Activated T-cell treated with anti-CD3 and anti-CD28 coated beads, Interleukin-2, amount 50 U/mL, for 72 hours (primary cell): Measurements from ENCODE around the gene DNMT3B. TPM values are rescaled to one million over a fixed set of nuclear protein-coding genes. Genes with fewer than 3 reads are reported as not detected.
"Not testable (repeated sequence)": the region's sequence is repeated elsewhere in the genome, so short reads cannot be mapped to it uniquely, and the experiment has no call there.

ENCODE experiments used
- ATAC-seq, 2 donors: fragments of 150-1000 bp; cut with Tn5 transposase; replicated peaks in 1 of 2; 2 replicates each; pipeline ENCODE4 v1.10.0; 2021; ENCODE audit warnings: moderate library complexity in 2 of 2, mild to moderate bottlenecking in 1 of 2
- DNase-seq, 2 donors: peaks; one replicate each; pipeline ENCODE4 v3.0.0; 2021 to 2022; ENCODE audit warnings: mixed read lengths in 1 of 2
- H3K27ac Mint-ChIP-seq: one replicate; pipeline ENCODE4 v1.8.0; 2022; ENCODE audit warnings: mild to moderate bottlenecking, moderate library complexity, mixed read lengths
- H3K27me3 Mint-ChIP-seq: one replicate; pipeline ENCODE4 v1.8.0; 2022; ENCODE audit warnings: low read depth, mixed read lengths
- H3K36me3 Mint-ChIP-seq, 2 donors: one replicate each; pipeline ENCODE4 v1.8.0; 2022; ENCODE audit warnings: mixed read lengths in 2 of 2, mild to moderate bottlenecking in 1 of 2; ENCODE audit not compliant: insufficient read depth in 2 of 2
- H3K4me1 Mint-ChIP-seq: one replicate; pipeline ENCODE4 v1.8.0; 2022; ENCODE audit warnings: low read depth, mixed read lengths
- H3K4me3 Mint-ChIP-seq, 2 donors: one replicate each; pipeline ENCODE4 v1.8.0; 2022; ENCODE audit warnings: mild to moderate bottlenecking in 2 of 2, mixed read lengths in 2 of 2, moderate library complexity in 2 of 2
- H3K9me3 Mint-ChIP-seq, 2 donors: one replicate each; pipeline ENCODE4 v1.8.0; 2022; ENCODE audit warnings: mixed read lengths in 2 of 2
- total RNA-seq, 2 donors: library from RNA; stranded (reverse); gene quantifications; one replicate each; pipeline ENCODE4 v1.2.3, GENCODE V29; 2022

DNMT3B gene
- total RNA-seq, 2 donors from 2014 or later: 2.6 to 3.2 TPM

- H3K36me3 Mint-ChIP-seq: no peaks in the 10 kb centered on the region
Measured at GRCh38 chr20:32789896-32790750, 27.9 kb downstream of the DNMT3B start.

GRCh38 chr20:32790751-32791057 is 28.5 kb downstream of the DNMT3B start:
- H3K27ac Mint-ChIP-seq: no peak overlapping the region
- DNase-seq (no peak), ATAC-seq (no peak)
- no peaks in the 10 kb centered on the region for H3K27me3 Mint-ChIP-seq
- H3K4me3 Mint-ChIP-seq: no peak overlapping the region
- H3K36me3 Mint-ChIP-seq: no peaks in the 10 kb centered on the region
- no peaks in the 10 kb centered on the region for H3K9me3 Mint-ChIP-seq
- H3K4me1 Mint-ChIP-seq: peaks cover 31% of the 10 kb centered on the region

More at GRCh38 chr20:32789896-32790750, 27.9 kb downstream of the DNMT3B start:
- H3K4me1 Mint-ChIP-seq: peaks cover 31% of the 10 kb centered on the region
- no peak overlapping the region for H3K27ac Mint-ChIP-seq
- no peak overlapping the region for H3K4me3 Mint-ChIP-seq
- no peaks in the 10 kb centered on the region for H3K27me3 Mint-ChIP-seq
- ATAC-seq (peak; percentile 70 to 77), DNase-seq (peak; percentile 74 to 76)
- no peaks in the 10 kb centered on the region for H3K9me3 Mint-ChIP-seq

GRCh38 chr20:32792316-32792715 is 30.1 kb downstream of the DNMT3B start:
- no peaks in the 10 kb centered on the region for H3K36me3 Mint-ChIP-seq
- DNase-seq: peak; percentile 39 to 41
- no peak overlapping the region for H3K27ac Mint-ChIP-seq
- no peak overlapping the region for H3K4me3 Mint-ChIP-seq
- H3K4me1 Mint-ChIP-seq: peaks cover 43% of the 10 kb centered on the region
- ATAC-seq: peak; percentile 71 to 76
- no peaks in the 10 kb centered on the region for H3K27me3 Mint-ChIP-seq
- H3K9me3 Mint-ChIP-seq: no peaks in the 10 kb centered on the region

GRCh38 chr20:32792731-32793458 is 30.7 kb downstream of the DNMT3B start:
- DNase-seq (no peak), ATAC-seq (no peak)
- H3K36me3 Mint-ChIP-seq: no peaks in the 10 kb centered on the region
- peak overlapping the region in 1 of 2 donors; percentile 11 for H3K4me3 Mint-ChIP-seq
- peak overlapping the region; percentile 40 for H3K27ac Mint-ChIP-seq
- H3K4me1 Mint-ChIP-seq: peaks cover 43% of the 10 kb centered on the region
- H3K27me3 Mint-ChIP-seq: no peaks in the 10 kb centered on the region
- no peaks in the 10 kb centered on the region for H3K9me3 Mint-ChIP-seq

- DNase-seq (no peak), ATAC-seq (no peak)
- Mint-ChIP-seq H3K27me3 (no peaks in the 10 kb centered on the region), H3K27ac (no peak overlapping the region), H3K4me1 (peaks cover 42% of the 10 kb centered on the region), H3K9me3 (no peaks in the 10 kb centered on the region), H3K4me3 (no peak overlapping the region), H3K36me3 (no peaks in the 10 kb centered on the region)
Measured at GRCh38 chr20:32796383-32796948, 34.3 kb downstream of the DNMT3B start.

GRCh38 chr20:32796981-32797451 is 34.8 kb downstream of the DNMT3B start:
- peaks cover 37% of the 10 kb centered on the region for H3K4me1 Mint-ChIP-seq
- DNase-seq: no peak
- H3K27me3 Mint-ChIP-seq: no peaks in the 10 kb centered on the region
- no peaks in the 10 kb centered on the region for H3K36me3 Mint-ChIP-seq
- no peak for ATAC-seq
- no peaks in the 10 kb centered on the region for H3K9me3 Mint-ChIP-seq
- H3K4me3 Mint-ChIP-seq: no peak overlapping the region
- H3K27ac Mint-ChIP-seq: no peak overlapping the region

- H3K4me3 Mint-ChIP-seq, DNase-seq, H3K36me3 Mint-ChIP-seq, H3K27ac Mint-ChIP-seq, H3K9me3 Mint-ChIP-seq, H3K27me3 Mint-ChIP-seq, ATAC-seq: not testable (repeated sequence)
- peaks cover 31% of the 10 kb centered on the region for H3K4me1 Mint-ChIP-seq
Measured at GRCh38 chr20:32797571-32797970, 35.4 kb downstream of the DNMT3B start.

- ATAC-seq (no peak), DNase-seq (no peak)
- H3K36me3 Mint-ChIP-seq: no peaks in the 10 kb centered on the region
- H3K27me3 Mint-ChIP-seq: no peaks in the 10 kb centered on the region
- no peak overlapping the region for H3K27ac Mint-ChIP-seq
- no peak overlapping the region for H3K4me3 Mint-ChIP-seq
- H3K4me1 Mint-ChIP-seq: peaks cover 24% of the 10 kb centered on the region
- no peaks in the 10 kb centered on the region for H3K9me3 Mint-ChIP-seq
Measured at GRCh38 chr20:32798046-32798981, 36.1 kb downstream of the DNMT3B start.

GRCh38 chr20:32803092-32803491 is 40.9 kb downstream of the DNMT3B start:
- no peaks in the 10 kb centered on the region for H3K4me1 Mint-ChIP-seq
- no peaks in the 10 kb centered on the region for H3K27me3 Mint-ChIP-seq
- ATAC-seq: no peak
- DNase-seq: no peak
- no peaks in the 10 kb centered on the region for H3K36me3 Mint-ChIP-seq
- no peaks in the 10 kb centered on the region for H3K9me3 Mint-ChIP-seq
- no peak overlapping the region for H3K4me3 Mint-ChIP-seq
- no peak overlapping the region for H3K27ac Mint-ChIP-seq

GRCh38 chr20:32804022-32804715 is 42.0 kb downstream of the DNMT3B start:
- no peaks in the 10 kb centered on the region for H3K36me3 Mint-ChIP-seq
- ATAC-seq (no peak), DNase-seq (no peak)
- no peaks in the 10 kb centered on the region for H3K27me3 Mint-ChIP-seq
- no peak overlapping the region for H3K27ac Mint-ChIP-seq
- no peaks in the 10 kb centered on the region for H3K9me3 Mint-ChIP-seq
- no peak overlapping the region for H3K4me3 Mint-ChIP-seq
- no peaks in the 10 kb centered on the region for H3K4me1 Mint-ChIP-seq

GRCh38 chr20:32804817-32805216 is 42.6 kb downstream of the DNMT3B start:
- H3K27me3 Mint-ChIP-seq: no peaks in the 10 kb centered on the region
- DNase-seq (no peak), ATAC-seq (no peak)
- no peaks in the 10 kb centered on the region for H3K9me3 Mint-ChIP-seq
- no peaks in the 10 kb centered on the region for H3K36me3 Mint-ChIP-seq
- H3K4me1 Mint-ChIP-seq: no peaks in the 10 kb centered on the region
- no peak overlapping the region for H3K27ac Mint-ChIP-seq
- no peak overlapping the region for H3K4me3 Mint-ChIP-seq

GRCh38 chr20:32805721-32806120 is 43.5 kb downstream of the DNMT3B start:
- DNase-seq (no peak), ATAC-seq (no peak)
- H3K9me3 Mint-ChIP-seq: no peaks in the 10 kb centered on the region
- no peak overlapping the region for H3K27ac Mint-ChIP-seq
- H3K27me3 Mint-ChIP-seq: no peaks in the 10 kb centered on the region
- no peaks in the 10 kb centered on the region for H3K4me1 Mint-ChIP-seq
- no peak overlapping the region for H3K4me3 Mint-ChIP-seq
- H3K36me3 Mint-ChIP-seq: no peaks in the 10 kb centered on the region
